GM19238 (cell line): ENCODE measurements around the gene HBEGF.

Experiments used
- DNase-seq: peaks from one replicate; pipeline ENCODE4 v3.0.0; 2011; ENCODE audit warnings: low spot score; ENCODE audit not compliant: insufficient read length

Gene HBEGF, protein sequence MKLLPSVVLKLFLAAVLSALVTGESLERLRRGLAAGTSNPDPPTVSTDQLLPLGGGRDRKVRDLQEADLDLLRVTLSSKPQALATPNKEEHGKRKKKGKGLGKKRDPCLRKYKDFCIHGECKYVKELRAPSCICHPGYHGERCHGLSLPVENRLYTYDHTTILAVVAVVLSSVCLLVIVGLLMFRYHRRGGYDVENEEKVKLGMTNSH

DNA sequence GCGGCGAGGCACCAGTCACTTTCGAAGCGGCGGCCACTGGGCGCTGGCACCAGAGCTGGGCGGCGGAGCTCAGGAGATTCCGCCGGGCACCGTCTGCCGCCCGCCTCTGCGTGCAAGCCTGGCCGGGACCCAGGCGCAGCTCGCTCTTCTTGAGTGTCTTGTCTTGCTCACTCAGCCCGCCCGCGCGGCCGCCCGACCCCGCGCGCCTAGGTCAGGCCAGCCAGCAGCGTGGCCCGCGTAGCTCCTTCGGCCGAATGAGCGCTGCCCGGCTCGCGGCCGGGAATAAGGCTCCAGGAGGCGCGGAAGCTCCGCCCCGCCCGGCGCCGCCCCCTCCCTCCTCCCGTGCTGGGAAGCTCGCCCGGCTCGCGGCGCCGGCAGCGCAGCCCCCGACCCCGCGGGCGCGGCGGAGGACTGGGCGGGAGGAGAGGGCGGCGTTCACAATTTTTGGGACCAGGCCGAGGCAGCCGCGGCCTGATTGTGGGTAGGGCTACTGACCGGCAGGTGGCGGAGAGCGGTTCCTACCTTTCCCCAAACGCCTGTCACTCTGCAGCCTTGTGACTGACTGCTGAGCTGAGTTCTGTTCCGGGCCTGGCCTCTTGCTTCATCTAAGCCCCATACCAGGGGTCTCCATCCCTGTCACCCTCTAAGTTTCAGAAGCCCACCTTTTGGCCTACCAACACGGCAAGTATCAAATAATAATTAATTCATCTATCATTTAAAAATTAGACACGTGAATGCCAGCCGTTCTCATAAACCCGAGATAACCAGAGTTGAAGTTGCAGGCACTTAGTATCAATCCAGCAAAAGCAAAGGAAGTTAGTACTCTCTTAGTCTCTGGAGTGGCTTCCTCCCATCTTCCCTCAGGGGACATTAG is at the start of gene HBEGF:
Gene HBEGF (minus strand): TSS at position 256 of the 874 bp plus-strand sequence. CDS start 275 bp downstream, outside the sequence.
- peak; percentile 77 for DNase-seq

DNA sequence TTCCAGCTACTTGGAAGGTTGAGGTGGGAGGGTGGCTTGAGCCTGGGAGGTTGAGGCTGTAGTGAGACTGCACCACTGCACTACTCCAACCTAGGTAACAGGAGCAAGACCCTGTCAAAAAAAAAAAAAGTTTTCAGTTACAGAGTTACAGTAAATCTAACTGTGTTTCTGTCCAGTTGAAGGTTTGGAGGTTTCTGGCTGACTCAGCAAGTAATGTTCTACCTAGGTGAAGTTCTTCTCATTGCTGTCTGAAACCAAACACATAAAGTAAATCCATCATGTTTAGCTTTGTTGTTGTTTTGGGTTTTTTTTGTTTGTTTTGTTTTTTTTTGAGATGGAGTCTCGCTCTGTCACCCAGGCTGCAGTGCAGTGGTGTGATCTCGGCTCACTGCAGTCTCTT is 47.3 kb upstream of the HBEGF start:
- DNase-seq, result no peak

DNA sequence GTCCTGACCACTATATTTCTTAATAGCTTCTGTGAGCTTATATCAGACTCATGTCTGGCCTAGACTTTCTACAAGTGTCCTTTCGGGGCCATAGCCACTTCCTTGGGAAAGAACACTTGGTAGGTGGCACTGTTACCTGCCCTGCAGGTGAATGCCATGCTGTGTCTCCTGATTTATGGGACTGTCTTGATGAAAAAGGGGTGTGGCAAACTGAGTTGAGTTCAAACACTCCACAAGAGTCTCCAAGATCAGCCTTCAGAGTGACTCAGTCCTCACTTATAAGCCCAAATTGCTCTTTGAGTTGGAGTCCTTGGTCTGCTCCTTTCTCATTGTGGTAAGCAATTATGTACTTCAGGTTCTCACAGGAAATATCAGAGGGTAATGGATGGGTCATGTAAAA is 45.3 kb upstream of the HBEGF start:
- DNase-seq, result no peak

DNA sequence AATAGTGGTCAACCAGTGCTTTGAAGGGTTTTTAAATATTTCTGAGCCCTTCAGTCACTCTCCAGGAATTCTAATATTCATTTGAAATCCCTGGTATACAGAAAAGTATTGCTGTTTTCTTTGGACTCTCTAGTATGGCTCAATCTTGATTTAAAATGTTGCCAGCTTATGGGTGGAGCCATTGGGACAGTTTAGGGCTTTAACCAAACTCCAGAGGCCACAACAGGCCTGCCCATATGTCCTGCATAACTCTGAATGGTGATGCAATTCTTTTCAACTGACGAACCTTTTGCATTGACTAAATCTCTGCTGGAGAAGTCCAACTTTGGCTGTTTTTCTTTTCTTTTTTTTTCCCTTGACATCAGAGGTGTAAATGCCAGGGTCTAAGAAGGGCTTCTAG is 44.9 kb upstream of the HBEGF start:
- DNase-seq, result no peak

DNA sequence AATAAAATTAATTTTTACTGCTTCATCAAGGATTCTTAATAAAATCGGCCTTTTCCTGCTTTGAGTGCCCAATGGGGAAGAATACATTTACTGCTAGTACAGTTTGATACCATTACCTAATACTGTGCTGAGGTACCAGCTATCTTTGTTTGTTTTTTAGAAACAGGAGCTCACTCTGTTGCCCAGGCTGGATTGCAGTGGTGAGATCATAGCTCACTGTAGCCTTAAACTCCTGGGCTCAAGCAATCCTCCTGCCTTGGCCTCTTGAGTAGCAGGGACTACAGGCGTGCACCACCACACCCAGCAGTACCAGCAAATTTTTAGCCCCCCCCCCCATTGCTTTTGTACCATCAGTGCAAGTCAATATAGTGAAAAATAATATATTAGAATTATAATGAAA is 41.6 kb upstream of the HBEGF start:
- no peak for DNase-seq

DNA sequence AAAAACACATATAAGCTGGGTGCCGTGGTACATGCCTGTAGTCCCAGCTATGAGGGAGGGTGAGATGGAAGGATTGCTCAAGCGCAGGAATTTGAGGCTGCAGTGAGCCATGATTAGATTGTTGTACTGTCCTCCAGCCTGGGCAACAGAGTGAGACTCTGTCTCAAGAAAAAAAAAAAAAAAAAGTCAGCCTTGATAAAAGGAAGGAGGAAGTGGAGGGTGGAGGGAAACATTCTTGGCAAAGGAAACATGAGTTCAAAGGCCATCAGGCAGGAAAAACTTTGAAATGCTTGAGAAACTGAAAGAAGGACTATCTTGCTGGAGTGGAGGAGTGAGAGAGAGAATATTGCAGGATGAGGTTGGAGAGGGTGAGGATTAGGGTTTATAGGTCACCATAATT is 36.9 kb upstream of the HBEGF start:
- DNase-seq, result no peak

DNA sequence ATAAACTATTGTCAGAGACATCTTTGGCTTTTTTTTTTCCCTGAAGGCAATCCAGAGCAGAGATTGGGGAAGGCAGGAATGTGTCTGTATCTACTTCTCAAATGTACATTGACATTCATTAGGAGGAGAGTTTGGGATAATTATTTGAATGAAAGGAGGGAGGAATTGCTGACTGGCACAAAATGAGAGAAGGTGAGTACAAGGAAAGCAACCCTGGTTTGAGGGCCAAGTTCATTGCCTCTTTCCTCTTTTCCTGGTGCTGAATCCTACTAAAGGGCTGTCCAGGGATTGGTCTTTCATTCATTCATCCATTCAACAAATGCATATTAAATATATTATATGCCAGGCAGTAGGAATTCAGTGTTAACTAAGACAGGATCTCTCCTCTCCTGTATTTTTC is 36.5 kb upstream of the HBEGF start:
- no peak for DNase-seq

DNA sequence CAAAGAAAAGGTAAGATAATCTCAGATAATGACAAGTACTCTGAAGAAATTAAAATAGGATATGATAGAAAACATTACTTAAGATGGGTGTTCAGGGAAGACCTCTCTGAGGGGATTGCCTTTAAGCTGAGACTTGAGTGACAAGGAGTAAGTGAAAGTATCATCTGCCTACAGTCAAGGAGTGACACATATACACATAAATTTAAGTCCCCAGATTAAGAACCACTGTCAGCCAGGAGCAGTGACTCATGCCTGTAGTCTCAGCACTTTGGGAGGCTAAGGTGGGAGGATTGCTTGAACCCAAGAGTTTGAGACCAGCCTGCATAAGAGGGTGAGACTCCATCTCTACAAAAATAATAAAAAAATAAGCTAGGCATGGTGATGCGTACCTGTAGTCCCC is 35.6 kb upstream of the HBEGF start:
- DNase-seq, result no peak

DNA sequence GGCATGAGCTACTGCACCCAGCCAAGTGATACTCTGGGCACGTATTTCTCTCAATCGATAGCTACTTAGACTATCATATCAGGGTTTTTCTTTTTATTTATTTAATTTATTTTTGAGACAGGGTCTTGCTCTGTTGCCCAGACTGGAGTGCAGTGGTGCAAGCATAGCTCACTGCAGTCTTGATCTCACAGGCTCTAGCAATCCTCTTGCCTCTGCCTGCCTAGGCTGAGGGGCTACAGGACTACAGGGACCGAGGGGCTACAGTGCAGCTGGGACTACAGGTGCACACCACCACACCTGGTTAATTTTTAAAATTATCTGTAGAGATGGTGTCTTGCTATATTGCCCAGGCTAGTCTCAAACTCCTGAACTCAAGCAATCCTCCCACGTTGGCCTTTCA is 34.9 kb upstream of the HBEGF start:
- no peak for DNase-seq

DNA sequence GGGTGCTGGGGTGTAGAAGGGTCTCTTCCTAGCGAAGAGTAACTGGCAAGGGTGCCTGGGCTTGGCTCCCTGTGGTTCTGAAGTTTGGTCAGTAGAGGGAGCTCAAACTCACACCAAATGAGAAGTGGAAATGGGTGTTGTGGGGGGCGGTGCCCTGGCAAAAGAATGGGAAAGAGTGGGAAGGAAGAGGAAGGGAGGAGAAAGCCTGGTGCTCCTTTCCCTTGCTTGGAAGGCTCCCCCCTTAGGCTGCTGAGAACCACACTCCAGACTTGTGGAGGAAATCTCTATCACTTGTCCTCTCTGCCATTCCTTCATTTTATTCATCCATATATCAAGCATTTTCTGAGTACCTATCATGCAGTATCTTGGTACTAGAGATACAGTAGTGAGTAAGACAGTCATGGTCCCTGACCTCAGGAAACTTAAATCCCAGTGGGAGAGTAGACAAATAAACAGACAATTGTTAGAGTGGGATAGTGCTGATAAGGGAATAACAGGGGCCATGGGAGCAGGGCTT is 26.6 kb upstream of the HBEGF start:
- peak; percentile 37 for DNase-seq

DNA sequence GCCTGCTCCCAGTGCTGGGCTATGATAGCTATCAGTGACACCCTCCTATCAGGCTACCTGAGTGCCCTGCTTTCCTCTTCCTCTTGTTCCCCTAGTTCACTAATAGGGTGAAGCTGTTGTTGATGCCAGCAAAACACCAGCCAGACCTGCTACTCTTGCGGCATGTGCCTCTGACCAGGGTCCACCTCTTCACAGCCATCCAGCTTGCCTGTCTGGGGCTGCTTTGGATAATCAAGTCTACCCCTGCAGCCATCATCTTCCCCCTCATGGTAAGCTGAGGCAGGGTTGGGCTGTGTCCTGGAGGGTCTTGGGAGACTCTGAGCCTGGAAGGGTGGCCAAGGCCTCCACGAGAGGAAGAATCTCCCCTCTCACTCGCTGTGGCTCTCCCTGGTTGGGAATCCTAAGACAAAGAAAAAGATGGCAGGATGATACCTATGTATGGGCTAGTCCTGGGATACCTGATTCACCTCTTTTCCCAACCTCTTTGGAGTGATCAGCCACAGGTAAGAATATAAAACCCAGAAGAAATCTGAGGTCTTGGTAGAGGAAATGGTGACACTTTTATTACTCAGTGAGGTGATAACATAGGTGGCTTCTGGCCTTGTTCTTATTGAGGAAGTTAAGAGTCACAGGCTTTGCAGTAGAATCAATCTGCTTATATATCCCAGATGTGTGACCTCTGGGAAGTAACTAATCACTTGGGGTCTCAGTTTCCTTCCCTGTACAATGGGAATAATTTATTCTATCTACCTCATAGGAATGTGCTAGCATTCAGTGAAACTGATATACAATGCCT is 25.2 kb upstream of the HBEGF start:
- no peak for DNase-seq

DNA sequence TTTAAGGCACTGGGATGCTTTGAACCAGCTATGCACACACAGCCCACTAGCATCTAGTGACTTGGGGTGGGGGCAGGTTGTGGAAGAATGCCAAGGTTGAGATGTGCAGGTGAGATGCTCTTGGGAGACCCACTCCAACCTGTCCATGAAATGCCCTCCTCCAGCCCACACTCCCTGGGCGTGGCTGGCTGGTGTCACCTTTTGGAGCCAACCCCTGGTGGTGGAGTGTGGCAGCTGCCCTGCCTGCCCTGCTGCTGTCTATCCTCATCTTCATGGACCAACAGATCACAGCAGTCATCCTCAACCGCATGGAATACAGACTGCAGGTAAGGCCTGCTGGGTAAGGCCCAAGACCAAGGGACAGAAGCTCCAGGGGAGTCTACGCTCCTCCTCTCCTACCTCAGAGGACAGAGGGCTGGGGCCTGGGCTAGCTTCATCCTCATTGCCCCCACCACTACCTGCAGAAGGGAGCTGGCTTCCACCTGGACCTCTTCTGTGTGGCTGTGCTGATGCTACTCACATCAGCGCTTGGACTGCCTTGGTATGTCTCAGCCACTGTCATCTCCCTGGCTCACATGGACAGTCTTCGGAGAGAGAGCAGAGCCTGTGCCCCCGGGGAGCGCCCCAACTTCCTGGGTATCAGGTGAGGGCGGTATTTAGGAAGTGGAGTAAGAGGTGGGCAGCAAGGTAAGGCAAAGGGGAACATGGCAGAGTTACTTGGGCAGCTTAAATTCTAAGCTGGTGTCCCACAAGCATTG is 21.0 kb upstream of the HBEGF start:
- DNase-seq, result no peak

DNA sequence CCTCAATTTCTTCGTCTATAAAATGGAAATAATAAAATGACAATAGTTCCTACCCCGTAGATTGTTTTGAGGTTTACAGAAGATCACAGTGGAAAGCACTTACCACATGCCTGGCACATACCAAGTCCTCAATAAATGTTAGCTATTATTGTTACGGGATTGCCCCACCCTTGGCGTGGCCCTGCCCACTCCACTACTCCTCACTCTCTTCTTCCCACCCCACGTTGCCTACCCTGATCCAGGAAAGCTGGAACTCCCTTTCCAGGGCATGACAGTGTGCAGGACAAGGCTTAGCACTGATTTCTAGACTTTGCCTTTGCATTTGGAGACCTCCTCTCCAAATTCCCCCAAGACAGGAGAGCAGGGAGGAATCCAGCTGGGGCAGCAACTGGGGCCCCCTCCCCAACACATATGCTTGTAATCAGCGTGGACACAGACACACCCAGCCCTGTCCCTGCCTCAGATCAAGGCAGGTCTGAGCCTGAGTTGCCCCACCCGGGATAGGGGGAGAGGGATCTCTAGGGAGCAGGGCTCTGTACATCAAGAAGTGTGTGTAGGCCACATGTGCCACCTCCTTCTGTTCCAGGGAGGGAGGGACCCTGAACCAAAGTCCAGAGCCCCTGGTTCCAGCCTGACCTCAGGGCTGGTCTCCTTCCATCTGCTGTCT is 20.3 kb upstream of the HBEGF start:
- DNase-seq, result no peak

DNA sequence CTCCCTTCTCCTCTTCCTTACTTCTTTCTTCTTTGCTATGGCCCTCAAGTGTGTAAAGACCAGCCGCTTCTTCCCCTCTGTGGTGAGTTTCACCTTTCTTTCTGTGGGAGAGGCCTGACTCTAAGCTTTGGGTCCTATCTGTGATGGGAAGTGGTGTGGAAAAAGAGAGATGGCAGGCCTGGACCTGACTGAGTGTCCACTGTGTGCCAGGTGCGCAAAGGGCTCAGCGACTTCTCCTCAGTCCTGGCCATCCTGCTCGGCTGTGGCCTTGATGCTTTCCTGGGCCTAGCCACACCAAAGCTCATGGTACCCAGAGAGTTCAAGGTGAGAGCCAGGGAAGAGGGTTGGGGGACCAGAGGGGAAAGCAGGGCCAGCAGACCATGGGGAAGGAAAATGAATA is 19.5 kb upstream of the HBEGF start:
- no peak for DNase-seq

DNA sequence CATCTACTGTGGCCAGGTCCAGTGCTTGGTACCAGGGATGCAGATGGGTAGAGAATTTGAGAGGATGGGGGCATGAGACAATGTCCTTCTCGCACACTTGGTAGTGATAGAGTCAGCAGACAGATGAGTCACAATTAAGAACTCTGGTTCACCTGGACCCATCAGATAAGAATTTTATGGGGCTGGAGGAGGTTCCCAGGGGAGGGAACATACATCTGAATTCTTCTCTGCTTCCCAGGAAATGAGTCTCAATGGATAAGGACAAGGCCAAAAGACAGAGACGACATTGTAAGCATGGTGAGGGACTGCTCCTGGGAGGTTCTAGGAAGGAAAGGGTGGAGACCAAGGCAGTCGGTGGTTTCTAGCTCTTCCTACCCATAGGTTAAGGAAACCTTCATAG is 18.9 kb upstream of the HBEGF start:
- no peak for DNase-seq

DNA sequence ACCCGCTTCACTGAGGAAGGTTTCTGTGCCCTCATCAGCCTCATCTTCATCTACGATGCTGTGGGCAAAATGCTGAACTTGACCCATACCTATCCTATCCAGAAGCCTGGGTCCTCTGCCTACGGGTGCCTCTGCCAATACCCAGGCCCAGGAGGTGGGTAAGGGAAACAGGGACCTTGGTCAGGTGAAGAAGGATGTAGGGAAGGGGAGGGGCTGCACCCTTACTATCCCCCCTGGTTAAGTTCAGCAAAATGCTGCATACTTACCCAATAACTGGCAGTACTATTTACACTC is 18.0 kb upstream of the HBEGF start:
- DNase-seq, result no peak

DNA sequence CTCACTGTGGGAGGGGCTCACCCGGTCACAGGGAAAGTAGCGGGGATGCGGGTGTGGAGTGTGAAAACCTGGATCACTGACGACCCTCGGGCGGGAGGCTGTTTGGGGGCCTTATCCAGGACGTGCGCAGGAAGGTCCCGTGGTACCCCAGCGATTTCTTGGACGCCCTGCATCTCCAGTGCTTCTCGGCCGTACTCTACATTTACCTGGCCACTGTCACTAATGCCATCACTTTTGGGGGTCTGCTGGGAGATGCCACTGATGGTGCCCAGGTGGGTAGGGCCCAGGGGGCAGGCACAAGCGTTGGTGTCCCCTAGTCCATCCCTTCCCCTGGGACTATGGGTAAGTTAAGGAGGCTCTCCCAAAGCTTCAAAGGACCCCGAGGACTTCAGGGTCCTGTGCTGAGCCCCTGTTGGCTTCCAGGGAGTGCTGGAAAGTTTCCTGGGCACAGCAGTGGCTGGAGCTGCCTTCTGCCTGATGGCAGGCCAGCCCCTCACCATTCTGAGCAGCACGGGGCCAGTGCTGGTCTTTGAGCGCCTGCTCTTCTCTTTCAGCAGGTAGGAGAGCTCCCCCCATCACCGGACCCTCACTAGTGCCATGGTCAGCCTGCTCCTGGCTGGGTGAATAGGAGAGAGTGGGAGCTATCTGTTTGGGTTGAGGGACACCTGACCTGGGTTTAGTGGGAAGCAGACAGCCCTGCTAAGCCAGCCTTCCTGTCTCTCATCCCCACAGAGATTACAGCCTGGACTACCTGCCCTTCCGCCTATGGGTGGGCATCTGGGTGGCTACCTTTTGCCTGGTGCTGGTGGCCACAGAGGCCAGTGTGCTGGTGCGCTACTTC is 17.4 kb upstream of the HBEGF start:
- DNase-seq, result no peak

DNA sequence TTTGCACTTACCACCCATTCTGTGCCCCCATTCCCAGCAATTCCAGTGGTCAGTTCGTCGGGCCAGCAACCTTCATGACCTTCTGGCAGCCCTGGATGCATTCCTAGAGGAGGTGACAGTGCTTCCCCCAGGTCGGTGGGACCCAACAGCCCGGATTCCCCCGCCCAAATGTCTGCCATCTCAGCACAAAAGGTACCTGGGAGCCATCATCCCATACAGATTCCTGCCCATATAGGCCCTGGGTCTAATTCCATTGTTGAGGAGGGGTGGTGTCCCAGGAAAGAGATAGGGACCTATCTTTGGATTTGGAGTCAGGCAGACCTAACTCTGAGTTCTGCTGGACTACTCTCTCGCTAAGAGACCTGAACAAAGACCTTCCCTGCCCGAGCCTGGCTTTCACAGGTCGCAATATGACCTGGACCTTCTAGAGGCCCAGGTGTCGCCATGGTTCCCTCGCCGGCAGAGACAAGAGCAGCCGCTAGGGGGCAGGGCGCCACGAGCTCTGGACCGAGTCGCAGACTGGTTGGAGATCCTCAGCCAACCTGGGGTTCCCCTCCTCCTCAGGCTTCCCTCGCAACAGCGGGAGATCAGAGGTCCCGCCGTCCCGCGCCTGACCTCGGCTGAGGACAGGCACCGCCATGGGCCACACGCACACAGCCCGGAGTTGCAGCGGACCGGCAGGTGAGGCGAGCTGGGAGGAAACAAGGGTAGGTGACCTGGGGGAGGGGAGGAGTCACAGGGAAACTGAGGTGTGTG is 16.6 kb upstream of the HBEGF start:
- DNase-seq, result peak; percentile 75

DNA sequence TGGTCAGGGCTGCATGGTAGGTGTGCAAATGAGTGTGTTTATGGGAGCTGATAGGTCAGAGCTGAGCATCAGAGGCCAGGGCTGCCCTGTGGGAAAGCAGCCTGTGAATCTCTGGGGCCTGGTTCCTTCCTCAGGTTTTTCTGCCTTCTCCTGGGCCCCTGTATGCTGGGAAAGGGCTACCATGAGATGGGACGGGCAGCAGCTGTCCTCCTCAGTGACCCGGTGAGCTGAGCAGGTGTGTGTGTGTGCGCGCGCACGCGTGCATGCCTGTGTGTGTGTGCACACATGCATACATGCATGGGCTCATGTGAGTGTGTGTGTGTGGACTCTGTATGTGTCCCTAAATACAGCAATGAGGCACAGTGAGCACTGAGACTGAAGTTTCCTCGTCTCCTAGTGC is 15.9 kb upstream of the HBEGF start:
- no peak for DNase-seq
